ENCODE data around the gene MAGEA3. TPM values are rescaled to one million over a fixed set of nuclear protein-coding genes. Genes with fewer than 3 reads are reported as not detected.
"Not testable (repeated sequence)": the region's sequence is repeated elsewhere in the genome, so short reads cannot be mapped to it uniquely, and the experiment has no call there.

Gene MAGEA3
- polyA plus RNA-seq, 6 donors from 2014 or later: not detected

GRCh38 chrX:152713815-152714787, 15.5 kb downstream of the MAGEA3 start, which contains the start of gene MAGEA2B:
Gene MAGEA2B, plus strand, starts transcription at chrX:152714628. Its CDS starts 2,479 bp downstream, at chrX:152717107.
- H3K27me3 Mint-ChIP-seq; H3K27ac Mint-ChIP-seq; H3K4me1 Mint-ChIP-seq; ATAC-seq (ENCODE audit: low read depth in 2 of 2); H3K9me3 Mint-ChIP-seq; DNase-seq; H3K4me3 Mint-ChIP-seq; H3K36me3 Mint-ChIP-seq: not testable (repeated sequence)

GRCh38 chrX:152725409-152725808, 26.8 kb downstream of the MAGEA3 start:
- no peak for ATAC-seq (ENCODE audit: low read depth in 2 of 2)

GRCh38 chrX:152733261-152733975, 34.8 kb downstream of the MAGEA3 start, which contains the start of the genes CSAG1 and MAGEA12:
Gene CSAG1, minus strand, starts transcription at chrX:152733721. Its CDS starts 1,261 bp downstream, at chrX:152732460.
Gene MAGEA12, plus strand, starts transcription at chrX:152733757. Its CDS starts 2,405 bp downstream, at chrX:152736162.
- Mint-ChIP-seq H3K27ac (no peak within 1 kb of the TSS), H3K4me1 (no peaks in the 10 kb centered on the region), H3K9me3 (peaks cover 0 to 6% (median 0%) of the 10 kb centered on the region in 7 donors), H3K4me3 (no peak within 1 kb of the TSS), H3K27me3 (peaks cover 0 to 4% (median 0%) of the 10 kb centered on the region in 3 donors), H3K36me3 (no peaks in the 10 kb centered on the region)
- DNase-seq: no peak
- no peak for ATAC-seq (ENCODE audit: low read depth in 2 of 2)

More at GRCh38 chrX:152725409-152725808, 26.8 kb downstream of the MAGEA3 start:
- Mint-ChIP-seq H3K9me3 (peaks cover 0 to 6% (median 2%) of the 10 kb centered on the region in 7 donors), H3K27ac (no peak overlapping the region), H3K4me3 (no peak overlapping the region), H3K27me3 (no peaks in the 10 kb centered on the region), H3K36me3 (no peaks in the 10 kb centered on the region), H3K4me1 (no peaks in the 10 kb centered on the region)
- DNase-seq: no peak

GRCh38 chrX:152734143-152734858, 35.7 kb downstream of the MAGEA3 start:
- not testable (repeated sequence) for DNase-seq; H3K4me1 Mint-ChIP-seq; H3K9me3 Mint-ChIP-seq; H3K27ac Mint-ChIP-seq; H3K36me3 Mint-ChIP-seq; ATAC-seq (ENCODE audit: low read depth in 2 of 2); H3K27me3 Mint-ChIP-seq; H3K4me3 Mint-ChIP-seq

- H3K9me3 Mint-ChIP-seq: peaks cover 0 to 6% (median 0%) of the 10 kb centered on the region in 7 donors
- H3K36me3 Mint-ChIP-seq: no peaks in the 10 kb centered on the region
- no peak overlapping the region for H3K4me3 Mint-ChIP-seq
- DNase-seq: no peak
- no peaks in the 10 kb centered on the region for H3K4me1 Mint-ChIP-seq
- no peak for ATAC-seq (ENCODE audit: low read depth in 2 of 2)
- peaks cover 0 to 4% (median 0%) of the 10 kb centered on the region in 3 donors for H3K27me3 Mint-ChIP-seq
- H3K27ac Mint-ChIP-seq: no peak overlapping the region
Observed at GRCh38 chrX:152735101-152735500, 36.5 kb downstream of the MAGEA3 start.

- H3K4me3 Mint-ChIP-seq: no peak overlapping the region
- H3K36me3 Mint-ChIP-seq: no peaks in the 10 kb centered on the region
- H3K4me1 Mint-ChIP-seq: no peaks in the 10 kb centered on the region
- ATAC-seq (ENCODE audit: low read depth in 2 of 2) (no peak), DNase-seq (no peak)
- no peak overlapping the region for H3K27ac Mint-ChIP-seq
- peaks cover 0 to 6% (median 0%) of the 10 kb centered on the region in 7 donors for H3K9me3 Mint-ChIP-seq
- peaks cover 0 to 4% (median 0%) of the 10 kb centered on the region in 3 donors for H3K27me3 Mint-ChIP-seq
Observed at GRCh38 chrX:152735860-152736511, 37.4 kb downstream of the MAGEA3 start.

GRCh38 chrX:152736528-152736927, 37.9 kb downstream of the MAGEA3 start:
- not testable (repeated sequence) for H3K9me3 Mint-ChIP-seq; H3K36me3 Mint-ChIP-seq; DNase-seq; H3K27me3 Mint-ChIP-seq; ATAC-seq (ENCODE audit: low read depth in 2 of 2); H3K4me3 Mint-ChIP-seq; H3K4me1 Mint-ChIP-seq; H3K27ac Mint-ChIP-seq

- no peaks in the 10 kb centered on the region for H3K36me3 Mint-ChIP-seq
- no peak for ATAC-seq (ENCODE audit: low read depth in 2 of 2)
- no peaks in the 10 kb centered on the region for H3K4me1 Mint-ChIP-seq
- H3K27ac Mint-ChIP-seq: no peak overlapping the region
- DNase-seq: no peak
- H3K27me3 Mint-ChIP-seq: peaks cover 0 to 4% (median 0%) of the 10 kb centered on the region in 3 donors
- H3K9me3 Mint-ChIP-seq: peaks cover 0 to 2% (median 0%) of the 10 kb centered on the region in 7 donors
- no peak overlapping the region for H3K4me3 Mint-ChIP-seq
Observed at GRCh38 chrX:152738560-152738959, 40.0 kb downstream of the MAGEA3 start.

Other genes with a start within 250 kb of the MAGEA3 start
- gene GABRA3, start 247.5 kb upstream of the MAGEA3 start, polyA plus RNA-seq (ENCODE audit: low read depth in 6 of 6): not detected
- gene GABRQ, start 60.9 kb upstream of the MAGEA3 start, polyA plus RNA-seq (ENCODE audit: low read depth in 6 of 6): not detected
- not detected for gene CSAG2, start 10.5 kb downstream of the MAGEA3 start, polyA plus RNA-seq (ENCODE audit: low read depth in 6 of 6)
- gene MAGEA2B, start 15.8 kb downstream of the MAGEA3 start, polyA plus RNA-seq (ENCODE audit: low read depth in 6 of 6): not detected
- not detected for gene CSAG1, start 34.9 kb downstream of the MAGEA3 start, polyA plus RNA-seq (ENCODE audit: low read depth in 6 of 6)
- not detected for gene MAGEA12, start 35.0 kb downstream of the MAGEA3 start, polyA plus RNA-seq (ENCODE audit: low read depth in 6 of 6)
- not detected for gene MAGEA2, start 55.0 kb downstream of the MAGEA3 start, polyA plus RNA-seq (ENCODE audit: low read depth in 6 of 6)
- not detected for gene CSAG3, start 60.4 kb downstream of the MAGEA3 start, polyA plus RNA-seq (ENCODE audit: low read depth in 6 of 6)
- not detected for gene MAGEA6, start 70.9 kb downstream of the MAGEA3 start, polyA plus RNA-seq (ENCODE audit: low read depth in 6 of 6)
- 10 to 100 TPM; 21.4 to 34.3 (median 26.9) TPM for gene CETN2, start 132.0 kb downstream of the MAGEA3 start, polyA plus RNA-seq (ENCODE audit: low read depth in 6 of 6)
- gene NSDHL, start 132.3 kb downstream of the MAGEA3 start, polyA plus RNA-seq (ENCODE audit: low read depth in 6 of 6): 10 to 100 TPM; 10.8 to 20.0 (median 15.4) TPM
- gene ZNF185, start 199.3 kb downstream of the MAGEA3 start, polyA plus RNA-seq (ENCODE audit: low read depth in 6 of 6): 1 to 10 TPM in 5 of 6 donors, under 1 TPM in 1; 0.55 to 4.3 (median 2.4) TPM